HG02610 (cell line): ENCODE results near the gene PRKN.

Experiments
- ATAC-seq: cut with Tn5 transposase; IDR thresholded peaks from one replicate; pipeline ENCODE4 v1.9.1; 2021; ENCODE audit warnings: mild to moderate bottlenecking, moderate library complexity; ENCODE audit not compliant: unreplicated experiment

Gene PRKN

DNA sequence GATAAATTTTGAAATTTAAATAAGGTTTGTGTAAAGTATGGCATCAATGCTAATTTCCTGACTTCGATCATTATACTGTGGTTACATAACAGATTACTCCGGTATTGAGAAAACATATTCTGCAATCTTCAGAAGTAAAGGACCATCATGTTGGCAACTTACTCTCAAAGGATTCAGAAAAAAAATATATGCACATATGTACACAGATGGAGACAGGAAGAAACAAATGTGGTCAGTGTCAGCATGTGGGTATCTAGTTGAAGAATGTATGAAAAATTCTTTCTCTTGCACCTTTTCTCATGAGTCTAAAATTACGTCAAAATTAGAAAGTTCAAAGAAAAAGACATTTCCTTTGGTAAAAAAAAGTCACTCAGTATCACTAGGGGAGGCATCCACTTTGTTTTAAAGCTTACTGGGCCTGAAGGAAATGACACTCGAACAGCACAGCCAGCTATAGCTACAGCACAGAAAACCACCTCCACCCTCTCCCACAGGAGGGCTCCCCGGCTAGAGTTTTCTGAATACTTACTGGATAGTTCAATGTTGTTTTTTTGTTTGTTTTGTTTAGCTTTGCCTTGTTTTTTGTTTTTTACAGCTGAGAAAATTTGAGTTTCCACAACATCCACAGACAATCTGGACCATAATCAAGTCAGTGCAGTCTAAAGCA is 1136.5 kb downstream of the PRKN start:
- no peak for ATAC-seq

DNA sequence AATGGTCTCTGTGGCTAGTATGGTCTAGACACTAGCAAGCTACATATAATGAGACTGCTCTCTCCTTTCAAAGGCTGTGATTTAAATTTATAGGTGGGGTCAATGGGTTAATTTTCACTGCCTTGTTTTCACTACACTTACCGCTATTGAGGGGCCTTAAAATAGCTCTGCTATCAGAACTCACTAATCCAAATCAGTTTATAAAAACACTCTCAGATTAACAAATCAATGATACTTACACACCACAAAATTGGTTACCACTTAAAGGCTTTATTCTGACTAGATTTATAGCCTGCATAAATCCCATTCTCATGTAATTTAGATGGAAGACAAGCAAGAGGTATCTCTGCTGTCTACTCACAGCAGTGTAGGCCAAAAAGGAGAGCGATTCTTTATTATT is 1140.7 kb downstream of the PRKN start:
- no peak for ATAC-seq

DNA sequence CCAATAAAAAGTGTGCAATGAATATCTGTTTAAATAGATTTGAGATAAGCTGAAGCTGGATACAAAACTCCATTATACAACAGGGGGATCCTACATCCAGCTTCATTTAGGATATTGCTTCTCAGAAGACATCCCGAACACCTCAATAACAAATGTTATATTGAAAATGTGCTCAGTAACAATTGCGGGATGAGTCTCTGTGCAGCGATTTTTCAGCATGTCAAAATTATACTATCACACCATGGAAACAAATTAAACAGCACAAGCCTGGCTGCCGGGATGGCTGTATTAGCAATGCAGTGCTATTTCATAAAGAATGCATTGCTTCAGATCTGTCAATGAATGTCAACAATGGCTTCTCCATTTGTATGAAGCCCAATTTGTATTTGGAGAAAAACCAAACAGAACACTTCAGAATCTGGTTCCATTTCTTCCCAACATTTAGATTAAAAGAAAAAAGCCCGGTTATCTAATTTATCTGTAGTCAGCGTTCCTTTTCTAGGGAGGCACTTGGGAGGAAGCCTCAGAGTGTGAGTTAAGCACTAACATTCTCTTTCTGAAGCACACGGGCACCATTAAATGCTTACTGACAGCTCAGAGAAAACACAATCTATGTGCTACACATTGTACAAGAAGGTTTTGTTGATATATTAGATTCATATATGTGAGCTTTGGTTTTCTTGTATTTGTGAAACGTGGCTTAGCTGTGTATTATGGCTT is 1142.8 kb downstream of the PRKN start:
- no peak for ATAC-seq

DNA sequence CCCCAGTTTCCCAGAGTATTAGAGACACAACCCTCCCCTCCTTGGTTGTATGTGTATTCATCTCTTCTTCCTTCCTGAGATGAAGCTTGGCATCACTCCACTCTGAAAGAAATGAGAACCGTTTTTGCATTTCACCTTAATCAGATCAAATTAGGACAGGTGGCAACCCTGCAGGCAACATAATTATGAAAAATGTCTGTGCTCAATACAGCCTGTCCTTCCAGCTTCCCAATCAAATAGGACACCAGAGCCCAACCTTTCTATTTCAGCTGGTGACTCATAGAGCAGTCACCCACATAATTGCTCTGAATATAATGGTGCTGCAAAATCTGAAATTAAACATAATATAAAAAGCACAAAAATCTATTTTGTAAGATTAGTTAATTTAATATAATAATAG is 1143.5 kb downstream of the PRKN start:
- no peak for ATAC-seq

DNA sequence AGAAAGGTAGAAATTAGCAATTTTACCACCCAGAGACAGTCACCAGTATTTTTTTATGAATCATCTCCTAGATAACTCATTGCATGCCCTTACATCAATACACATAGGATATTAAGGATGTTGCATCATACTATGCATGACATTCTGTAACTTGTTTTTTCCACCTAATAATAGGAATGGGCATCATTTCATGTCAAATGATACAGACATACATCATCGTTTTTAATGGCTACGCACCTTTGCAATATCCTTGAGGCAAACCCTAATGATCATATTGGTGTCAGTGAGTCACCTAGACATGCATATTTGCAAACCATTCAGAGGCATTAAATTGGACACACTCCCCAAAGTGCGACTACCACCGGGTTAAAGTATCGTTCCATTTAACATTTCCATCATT is 1144.0 kb downstream of the PRKN start:
- ATAC-seq, result no peak

DNA sequence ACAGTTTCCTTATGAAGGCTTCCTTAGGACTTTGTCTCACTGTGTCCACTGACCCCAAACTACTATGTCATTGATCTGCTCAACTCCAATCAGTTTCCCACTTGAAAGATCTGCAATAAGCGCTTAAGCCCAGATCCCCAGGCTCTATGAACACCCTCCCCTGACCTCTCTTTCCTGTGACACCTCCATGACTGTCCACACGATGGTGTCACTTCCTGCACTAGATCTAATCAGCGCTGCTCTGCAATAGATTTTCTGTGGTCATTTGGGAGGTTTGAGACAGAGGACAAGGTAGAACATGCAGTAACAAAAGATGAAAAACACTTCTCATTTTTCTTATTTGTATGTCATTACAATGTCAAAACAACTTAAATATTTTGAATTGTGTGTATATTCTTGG is 1149.1 kb downstream of the PRKN start:
- no peak for ATAC-seq

DNA sequence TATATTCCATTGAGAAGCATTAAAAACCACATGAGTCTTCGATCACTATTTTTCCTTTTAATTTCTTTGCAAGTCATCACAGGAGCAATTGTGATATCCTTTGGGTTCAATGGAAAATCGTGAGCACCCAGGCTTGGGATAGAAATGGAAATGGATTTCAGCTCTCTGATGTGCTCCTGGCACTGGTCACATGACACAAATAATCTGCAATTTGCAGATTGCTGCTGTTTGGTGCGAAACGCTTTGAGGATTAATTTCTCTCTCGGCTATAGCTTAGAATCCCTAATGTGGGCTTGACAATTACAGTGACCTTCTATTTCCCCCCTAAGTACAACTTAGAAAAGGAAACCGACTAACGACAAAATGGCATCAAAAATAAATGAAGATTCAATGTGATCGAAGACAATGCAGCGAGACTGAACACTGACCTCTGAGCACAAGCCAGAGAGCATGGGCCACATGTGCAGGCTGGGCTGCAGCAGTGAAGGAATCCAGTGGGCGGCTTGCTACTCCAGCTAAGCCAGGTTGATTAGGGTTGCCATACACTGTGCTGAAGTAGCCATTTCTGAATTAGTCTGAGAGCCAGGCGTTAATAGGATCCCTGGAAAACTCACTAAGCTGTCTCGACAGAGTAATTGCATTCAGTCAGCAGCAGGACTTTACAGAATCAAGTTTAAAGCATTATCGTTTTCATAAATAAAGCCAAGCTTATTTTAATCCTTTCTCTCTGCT is 1151.9 kb downstream of the PRKN start:
- no peak for ATAC-seq

DNA sequence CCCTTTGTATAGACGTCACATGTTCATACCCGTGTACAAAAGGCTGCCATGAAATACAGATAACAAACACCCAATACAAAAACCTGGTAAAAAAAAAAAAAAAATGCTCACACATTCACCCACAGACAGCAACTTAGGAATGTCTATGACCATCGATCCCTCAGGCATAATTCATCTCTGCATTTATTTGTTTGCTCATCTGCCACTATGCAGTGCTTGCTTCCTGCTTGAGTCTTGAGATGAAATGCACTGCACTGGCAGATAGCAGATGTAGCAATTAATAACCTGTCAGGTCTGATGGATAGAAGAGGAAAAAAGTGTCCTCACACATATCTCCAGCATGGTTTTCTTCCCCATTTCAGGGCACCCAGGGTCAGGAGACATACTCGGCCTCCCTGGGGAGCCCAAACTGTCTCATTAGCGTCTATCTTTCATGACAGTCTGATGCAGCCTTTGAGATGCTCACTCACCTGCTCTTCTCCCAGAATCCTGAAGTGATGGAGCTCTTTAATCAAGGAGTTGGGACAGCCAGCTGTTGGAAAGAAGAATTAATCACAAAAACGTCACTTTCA is 1158.6 kb downstream of the PRKN start:
- ATAC-seq, result no peak

DNA sequence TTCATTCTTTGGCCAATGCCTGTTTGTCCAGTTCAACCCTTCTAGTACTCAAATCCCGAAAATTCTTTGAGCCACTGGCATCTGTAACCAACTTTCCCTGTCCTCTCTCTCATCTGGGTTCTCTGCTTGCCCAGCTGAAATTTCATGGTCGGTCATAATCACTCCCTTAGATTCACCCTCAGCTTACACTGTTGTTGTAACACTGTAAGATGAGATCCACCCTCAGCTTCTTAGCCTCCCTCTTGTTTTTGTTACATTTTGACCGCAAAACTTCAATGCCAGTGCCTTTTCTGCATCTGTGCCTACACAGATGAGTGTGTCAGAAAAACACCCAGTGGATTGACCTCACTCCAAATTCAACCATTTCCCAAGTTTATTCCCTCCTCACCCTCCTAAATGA is 1162.6 kb downstream of the PRKN start:
- ATAC-seq, result no peak

DNA sequence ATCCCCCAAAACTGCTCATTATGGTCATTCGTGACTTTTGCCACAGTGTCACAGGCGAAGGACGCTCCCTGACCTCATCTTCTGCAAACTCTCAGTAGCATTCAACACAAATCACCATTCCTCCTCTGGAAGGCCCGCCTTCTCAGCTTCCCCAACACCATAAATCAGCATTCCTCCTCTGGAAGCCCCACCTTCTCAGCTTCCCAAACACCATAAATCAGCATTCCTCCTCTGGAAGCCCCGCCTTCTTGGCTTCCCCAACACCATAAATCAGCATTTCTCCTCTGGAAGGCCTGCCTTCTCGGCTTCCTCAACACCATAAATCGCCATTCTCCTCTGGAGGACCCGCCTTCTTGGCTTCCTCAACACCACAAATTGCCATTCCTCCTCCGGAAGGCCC is 1165.7 kb downstream of the PRKN start:
- no peak for ATAC-seq

DNA sequence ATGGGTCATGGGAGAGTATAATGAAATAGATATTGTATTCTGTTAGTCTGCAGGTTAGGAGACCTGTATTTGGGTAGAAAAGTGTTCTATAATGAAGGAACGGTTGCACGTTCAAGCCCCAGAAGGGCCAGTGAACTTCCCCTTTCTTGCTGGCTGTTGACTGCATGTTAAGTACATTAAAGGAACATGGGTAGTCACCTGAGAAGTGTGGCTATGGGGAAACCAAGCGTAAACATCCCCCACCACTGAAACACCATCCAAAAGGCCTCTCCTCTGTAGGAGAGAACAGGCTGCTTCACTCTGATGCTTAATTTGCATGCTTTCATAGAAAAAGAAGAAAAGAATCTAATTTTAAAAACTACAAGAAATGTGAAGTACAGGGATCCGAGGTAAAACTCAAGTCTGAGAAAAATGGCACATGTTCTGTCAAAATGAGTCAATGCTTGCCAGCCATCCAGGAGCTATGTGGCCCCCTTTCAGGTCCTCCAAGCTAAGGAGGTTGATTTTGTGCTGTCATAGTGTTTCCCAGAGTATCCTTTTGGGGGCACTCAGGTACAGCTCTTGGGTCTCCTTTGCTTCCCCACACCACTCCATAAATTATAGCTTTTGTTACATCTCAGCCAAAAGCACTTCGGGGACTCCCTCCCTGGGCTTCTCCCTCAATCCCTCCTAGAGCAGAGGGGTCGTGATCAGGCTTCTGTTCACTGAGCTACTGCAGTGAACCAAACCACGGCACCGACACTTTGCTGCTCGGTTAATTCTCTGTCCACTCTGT is 1170.0 kb downstream of the PRKN start:
- no peak for ATAC-seq

DNA sequence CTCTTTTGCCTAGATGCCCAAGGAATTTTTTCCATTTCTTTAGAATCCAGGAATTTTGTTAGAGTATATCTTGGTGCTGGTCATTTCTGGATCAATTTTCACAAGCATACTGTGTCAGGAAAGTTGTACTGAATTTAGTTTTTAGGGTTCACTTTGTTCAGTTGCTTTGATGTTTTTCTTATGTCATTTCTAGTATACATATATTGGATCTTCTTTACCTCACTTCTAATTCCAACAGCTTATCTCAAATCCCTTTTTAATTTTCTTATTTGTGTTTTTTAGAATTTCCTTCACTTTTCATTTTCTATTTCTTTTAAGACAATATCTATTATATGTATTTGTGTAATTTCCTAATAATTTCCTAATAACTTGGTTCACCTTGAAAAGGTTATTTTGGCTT is 1172.7 kb downstream of the PRKN start:
- ATAC-seq, result no peak

DNA sequence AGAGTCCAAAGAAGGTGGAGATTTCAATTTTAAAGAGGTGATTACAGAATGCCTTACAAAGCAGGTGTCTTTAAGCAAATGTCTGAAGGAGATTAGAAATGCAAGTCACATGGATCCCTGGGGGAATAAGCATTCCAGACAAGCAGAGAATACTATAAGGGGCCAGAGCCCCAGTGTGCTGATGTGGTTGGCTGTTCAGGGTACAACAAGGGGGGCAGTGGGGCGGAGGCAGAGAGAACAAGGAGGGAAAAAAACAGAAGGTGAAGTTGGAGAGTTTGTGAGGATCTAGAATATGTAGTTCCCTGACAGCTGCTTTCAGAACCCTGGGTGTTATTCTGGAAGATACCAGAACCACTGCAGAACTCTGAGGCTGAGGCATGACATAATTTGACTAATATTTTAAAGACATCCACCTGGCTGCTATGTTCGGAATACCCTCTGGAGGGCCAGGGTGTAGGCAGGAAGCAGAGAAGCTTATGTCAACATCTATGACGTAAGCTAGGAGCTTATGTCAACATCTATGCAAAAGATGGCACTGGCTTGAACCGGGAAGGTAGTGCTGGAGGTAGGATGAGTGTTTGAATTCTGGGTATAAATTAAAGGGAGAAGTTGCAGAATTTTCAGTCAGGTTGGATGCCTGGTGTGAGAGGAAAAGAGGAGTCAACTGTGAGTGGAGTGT is 1177.5 kb downstream of the PRKN start:
- ATAC-seq, result no peak

DNA sequence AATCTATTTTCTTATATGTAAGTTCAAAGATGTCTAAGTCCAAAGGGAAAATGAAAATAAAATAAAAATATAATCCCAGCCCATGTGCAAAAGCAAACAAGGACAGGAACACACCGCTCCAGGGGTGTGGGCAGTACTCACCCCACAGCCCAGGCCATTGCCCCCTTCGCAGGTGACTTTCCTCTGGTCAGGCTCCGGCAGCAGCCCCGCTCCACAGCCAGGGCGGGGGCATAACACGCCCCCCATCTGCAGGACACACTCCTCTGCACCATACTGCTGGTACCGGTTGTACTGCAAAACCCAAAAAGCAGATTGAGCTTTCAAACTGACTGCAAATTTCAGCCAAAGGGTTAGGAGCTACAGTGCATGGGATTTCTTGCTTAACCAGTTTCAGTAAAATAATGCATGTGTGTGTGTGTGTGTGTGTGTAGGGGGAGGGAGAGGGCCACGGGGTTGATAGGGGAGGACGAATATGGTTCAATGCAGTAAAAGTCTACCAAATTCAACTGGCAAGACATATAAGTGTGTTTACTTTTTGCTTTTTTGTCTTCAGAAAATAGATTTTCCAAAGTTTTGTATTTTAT is 1178.8 kb downstream of the PRKN start:
- no peak for ATAC-seq

DNA sequence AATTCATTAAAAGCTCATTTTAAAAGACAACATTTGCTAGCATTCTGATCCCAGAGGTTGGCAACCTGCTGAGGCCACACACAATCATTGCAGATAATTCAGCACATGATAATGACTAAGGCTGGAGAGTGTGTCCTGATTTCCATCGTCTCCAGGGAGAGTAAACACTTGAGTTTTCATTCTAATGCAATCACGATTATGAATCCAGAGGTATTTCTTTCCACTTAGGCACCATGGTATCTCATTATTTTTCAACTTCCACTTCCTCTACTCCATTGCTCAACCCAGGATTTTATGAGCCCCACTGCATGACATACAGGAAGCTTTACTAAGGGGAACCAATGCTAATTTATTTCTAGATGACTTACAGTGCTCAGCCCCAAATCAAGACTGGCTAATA is 1179.9 kb downstream of the PRKN start:
- ATAC-seq, result no peak

DNA sequence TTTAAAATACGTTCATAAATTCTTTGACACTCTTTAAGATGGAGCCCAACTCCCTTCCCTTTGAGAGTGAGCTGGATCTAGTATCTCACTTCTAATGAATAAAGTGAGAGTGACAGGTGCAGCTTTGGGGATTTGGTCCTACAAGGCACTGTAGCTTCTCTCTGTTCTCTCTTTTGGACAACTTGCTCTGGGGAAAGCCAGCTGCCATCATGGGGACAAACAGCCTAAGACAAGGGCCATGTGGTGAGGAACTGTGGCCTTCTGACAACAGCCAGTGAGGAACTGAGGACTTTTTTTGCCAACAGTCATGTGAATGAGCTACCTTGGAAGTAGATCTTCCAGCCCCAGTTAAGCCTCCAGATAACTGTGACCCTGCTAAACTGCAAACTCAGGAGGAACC is 1180.9 kb downstream of the PRKN start:
- ATAC-seq, result no peak

DNA sequence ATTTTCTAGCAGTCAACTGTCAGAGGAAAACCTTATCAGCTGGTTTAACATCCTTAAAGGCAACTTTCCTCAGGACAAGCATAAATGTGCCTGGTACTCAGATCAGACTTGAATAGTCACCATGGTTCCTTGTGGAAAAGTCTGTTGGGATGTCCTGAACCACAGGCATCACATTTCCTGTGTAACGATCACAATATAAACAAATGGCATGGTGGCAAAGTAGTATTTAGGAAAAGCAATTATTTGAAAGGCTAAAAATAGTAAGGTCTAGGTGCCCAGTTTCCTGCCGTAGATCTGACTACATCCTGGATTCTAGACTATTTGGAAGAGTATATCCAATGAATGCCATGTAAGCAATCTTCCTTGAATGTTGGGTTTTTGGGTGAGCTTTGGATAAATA is 1181.8 kb downstream of the PRKN start:
- ATAC-seq, result no peak

DNA sequence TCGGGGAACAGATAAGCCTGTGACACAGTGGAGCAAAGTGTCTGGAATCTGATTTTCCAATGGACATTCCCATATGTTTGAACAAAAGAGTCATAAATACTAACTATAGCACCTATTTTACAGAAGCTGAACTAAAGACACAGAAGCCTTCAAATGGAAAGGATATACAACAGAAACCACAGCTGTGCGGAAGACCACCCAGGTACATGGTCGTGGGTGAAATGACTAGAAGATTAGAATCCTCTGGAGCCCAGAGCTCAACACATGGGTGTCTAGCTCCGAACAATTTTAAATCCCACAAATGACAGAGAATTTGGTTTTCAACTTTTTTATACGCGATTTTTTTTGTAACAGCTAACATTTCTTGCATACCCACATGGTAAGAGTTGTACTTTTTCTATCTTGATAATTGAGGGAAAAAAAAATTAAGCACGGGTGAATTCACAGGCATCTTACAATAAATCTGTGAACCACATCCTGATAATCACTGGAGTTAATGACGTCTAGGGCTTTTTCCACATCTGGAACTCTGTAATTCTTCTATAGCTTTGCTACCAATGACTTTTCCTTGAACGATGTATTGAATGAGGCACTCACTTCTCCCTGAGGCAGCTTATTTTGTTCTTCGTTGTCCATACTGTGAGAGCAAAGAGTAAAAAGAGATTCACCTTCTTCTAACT is 1182.6 kb downstream of the PRKN start:
- no peak for ATAC-seq

DNA sequence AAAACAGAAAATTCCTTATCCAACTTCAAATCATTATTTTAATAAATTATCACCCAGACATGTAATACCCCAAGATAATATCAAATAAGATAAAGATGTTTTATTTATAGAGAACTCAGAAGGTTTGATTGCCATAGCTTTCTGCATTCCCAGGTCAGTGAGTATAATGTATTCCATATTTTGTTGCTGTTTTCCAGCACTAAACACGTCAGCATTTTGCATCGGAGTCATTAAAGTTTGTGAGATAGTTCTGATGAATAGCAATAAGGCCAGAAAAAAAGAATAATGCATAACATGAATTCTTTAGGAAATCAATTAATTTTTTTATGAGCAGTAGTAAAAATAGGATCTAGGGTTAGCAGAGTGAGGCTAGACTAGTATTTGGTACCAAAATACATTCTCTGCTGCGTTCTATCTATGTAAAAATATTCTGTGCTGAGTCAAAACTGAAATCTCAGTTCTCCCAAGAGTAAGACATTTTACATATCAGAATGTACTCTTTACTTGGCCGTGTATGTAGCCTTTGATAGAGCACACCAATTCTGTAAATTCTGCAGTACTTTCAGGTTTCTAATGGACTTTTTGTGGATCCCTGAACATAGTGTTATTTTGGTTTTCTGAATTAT is 1183.8 kb downstream of the PRKN start:
- peak; percentile 62 for ATAC-seq
